ENCODE results near the gene COX7A2L.
"Not testable (repeated sequence)": the region's sequence is repeated elsewhere in the genome, so short reads cannot be mapped to it uniquely, and the experiment has no call there.

COX7A2L gene

GRCh38 chr2:42366411-42366810 lies 5.4 kb upstream of the COX7A2L start:
- no peak for DNase-seq

DNA sequence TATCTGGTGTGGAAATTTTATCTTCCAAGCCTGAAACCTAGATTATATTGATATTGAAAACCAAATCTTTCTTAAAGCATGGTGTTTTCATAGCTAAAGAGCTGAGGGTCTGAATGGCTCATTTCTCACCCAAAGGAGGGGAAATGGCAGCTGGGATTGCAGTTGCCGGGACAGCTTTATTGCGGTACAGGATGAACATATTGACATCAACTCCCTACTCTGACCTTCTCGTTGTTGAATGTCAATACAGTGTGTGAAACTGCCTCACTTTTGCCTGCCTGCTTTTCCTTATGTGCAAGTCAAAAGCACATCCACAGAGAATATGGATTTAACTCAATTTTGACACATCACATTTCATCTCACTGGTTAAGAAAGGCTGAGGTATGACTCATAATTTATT lies 3.6 kb upstream of the COX7A2L start:
- no peak for DNase-seq

- no peak for DNase-seq
Observed at GRCh38 chr2:42363413-42363812, 2.4 kb upstream of the COX7A2L start.

- DNase-seq = no peak
Observed at GRCh38 chr2:42361728-42362283, 789 bp upstream of the COX7A2L start.

- DNase-seq = no peak
Observed at GRCh38 chr2:42360493-42360889, 526 bp downstream of the COX7A2L start.

DNA sequence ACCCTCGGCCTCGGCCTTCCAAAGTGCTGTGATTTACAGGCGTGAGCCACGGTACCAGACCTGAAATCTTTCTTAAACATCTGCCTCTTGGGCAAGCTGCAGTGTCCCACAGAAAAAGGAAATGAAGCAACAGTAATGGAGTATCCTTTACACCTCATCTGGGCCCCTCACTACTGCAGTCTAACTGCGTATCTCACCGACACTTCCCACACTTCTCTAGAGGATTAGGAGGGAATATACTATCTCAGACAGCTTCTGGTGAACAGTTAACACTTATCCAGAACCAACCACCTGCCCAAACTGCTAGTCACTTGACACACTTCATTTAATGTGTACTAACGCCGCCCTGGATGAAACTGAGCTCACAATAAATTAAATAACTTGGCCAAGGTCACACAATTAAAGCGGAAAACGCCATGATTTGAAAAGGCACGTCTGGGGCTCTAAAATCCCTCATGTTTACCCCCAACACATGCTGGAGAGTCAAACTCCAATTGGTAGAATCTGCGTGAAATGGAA lies 993 bp downstream of the COX7A2L start:
- DNase-seq = no peak

- no peak for DNase-seq
Observed at GRCh38 chr2:42359304-42359964, 1.6 kb downstream of the COX7A2L start.

DNA sequence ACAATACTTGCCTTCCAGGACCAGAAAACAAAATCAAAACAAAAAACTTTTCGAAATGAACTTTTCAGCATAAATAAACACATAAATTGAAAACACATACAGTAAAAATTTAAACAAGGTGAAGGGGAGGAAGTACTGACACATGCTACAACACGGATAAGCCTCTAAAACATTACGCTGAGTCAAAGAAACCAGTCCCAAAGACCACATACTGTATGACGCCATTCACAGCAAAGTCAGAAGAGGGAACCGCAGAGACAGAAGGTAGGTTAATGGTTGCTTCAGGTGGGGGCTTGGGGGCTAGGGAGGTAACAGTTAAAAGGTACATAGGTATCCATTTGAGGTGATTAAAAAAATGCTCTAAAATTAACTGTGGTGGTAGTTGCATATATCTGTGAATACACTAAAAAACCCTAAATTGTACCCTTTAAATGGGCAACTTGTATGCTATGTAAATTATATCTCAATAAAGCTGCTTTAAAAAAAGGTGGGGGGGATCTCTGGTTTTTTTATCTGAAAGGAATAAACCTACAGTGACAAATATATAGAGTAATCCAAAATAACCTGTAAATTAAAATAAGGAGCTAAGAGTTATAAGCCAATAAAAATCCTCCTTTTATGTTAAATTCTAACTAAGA lies 7.1 kb downstream of the COX7A2L start:
- no peak for DNase-seq

- no peak for DNase-seq
Observed at GRCh38 chr2:42351864-42352263, 9.2 kb downstream of the COX7A2L start.

- DNase-seq = no peak
Observed at GRCh38 chr2:42350434-42351063, 10.5 kb downstream of the COX7A2L start.

GRCh38 chr2:42348113-42348805 lies 12.8 kb downstream of the COX7A2L start:
- no peak for DNase-seq

GRCh38 chr2:42347518-42347917 lies 13.5 kb downstream of the COX7A2L start:
- not testable (repeated sequence) for DNase-seq

- not testable (repeated sequence) for DNase-seq
Observed at GRCh38 chr2:42346856-42347255, 14.2 kb downstream of the COX7A2L start.

DNA sequence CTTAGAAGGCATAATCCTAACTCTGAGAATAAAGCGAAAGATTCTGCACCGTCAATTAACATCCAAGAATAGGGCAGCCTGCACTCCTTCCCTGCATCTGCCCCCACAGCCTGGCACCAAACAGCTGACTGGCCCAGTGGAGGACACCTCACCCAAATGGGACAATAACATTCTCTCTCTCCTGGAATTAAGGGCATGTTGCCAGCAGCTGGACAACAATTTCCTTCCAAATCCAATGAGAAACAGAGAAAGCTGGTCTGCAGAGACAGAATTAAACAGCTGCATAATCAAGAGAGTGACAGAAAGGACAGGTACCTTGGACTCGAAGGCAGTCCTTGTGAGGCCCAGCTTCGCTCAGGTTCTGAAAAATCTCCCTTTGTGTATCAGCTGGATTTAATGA lies 15.0 kb downstream of the COX7A2L start:
- no peak for DNase-seq

DNA sequence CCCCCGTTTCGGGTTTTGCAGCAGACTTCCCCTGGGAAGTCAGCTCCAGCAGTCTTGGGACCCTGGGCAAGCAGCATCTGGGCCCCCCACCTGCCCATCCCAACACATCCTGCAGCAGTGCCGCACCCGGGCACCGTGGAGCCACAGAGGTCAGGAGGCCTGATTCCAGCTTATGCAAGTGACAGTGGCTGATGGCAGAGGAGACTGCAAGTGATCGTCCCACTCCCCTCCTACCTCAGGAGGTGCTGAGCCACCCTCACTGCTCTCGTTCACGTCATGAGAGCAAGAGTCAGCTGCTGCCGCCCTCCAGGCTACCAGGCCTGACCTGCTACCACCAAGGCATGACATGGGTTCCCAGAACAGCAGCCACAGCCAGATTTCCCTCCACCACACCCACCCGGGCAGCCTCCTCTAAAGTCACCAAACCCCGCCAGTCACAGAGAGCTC lies 18.2 kb downstream of the COX7A2L start:
- no peak for DNase-seq

DNA sequence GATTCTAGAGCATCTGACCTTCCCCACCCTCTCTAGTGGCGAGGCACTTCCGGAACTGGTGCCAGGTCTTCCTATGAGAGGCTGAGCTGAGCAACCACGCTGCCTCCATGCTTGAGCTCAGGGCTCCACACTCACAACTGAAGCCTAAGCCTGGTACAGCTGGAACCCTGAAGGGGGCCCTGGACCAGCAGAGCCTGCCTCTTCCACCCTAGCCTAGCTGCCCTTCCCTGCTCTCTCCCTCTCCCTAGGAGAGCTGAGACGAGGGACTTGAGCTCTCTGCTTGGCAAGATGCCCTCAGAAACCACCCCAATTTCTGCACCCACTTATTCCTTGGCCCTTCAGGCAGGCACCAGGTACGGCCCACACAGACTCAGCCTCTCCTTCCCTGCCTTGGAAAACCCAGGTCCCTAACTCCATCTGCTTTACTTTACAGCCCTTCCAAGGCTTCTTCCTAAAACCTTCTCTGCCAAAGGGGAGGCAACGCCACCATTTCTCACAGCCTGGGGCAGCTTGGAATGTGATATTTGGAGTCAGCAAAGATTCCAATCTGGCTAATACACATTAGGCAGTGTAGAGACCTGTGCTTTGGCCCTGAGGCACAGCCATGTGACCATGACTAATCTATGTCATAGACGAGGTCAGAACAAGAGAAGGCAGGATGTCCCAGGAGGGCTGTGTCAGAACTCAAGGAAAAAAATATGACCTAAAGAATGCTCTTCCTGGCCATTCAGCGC lies 18.8 kb downstream of the COX7A2L start:
- DNase-seq = no peak

DNA sequence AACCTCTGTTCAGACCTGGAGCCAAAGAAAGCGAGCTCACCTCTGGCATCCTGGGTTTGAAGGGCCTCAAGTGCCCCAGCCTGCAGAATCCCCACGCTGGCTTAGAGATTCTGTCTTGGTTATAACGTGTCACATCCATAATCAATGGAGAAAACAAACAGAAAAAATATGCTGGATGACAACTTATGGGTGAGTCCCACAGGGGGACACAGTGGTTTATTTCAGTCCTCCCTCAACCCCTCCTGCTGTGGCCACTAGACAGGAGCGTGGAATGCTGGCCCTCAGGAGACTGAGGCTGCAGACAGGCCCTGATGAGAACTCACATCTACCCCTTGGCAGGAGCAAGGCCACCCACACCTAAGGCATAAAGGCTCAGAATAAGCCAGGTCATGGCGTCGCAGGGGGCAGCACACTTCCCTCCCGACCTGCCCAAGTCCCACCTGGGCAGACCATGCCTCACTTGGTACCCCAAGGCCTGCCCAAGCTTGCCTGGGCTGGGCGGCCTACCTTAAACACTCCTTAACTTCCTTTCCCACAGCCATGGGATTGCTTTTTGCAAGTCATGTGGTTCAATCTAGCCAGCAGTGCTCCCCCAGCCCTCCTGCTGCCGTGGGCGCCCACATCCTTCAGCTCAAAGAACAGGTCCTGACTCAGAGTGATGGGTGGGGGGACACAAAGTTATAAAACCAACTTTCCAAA lies 19.9 kb downstream of the COX7A2L start:
- DNase-seq = no peak

GRCh38 chr2:42340045-42340937 lies 20.7 kb downstream of the COX7A2L start:
- no peak for DNase-seq

GRCh38 chr2:42339191-42339912 lies 21.7 kb downstream of the COX7A2L start:
- DNase-seq = no peak

Measured in stimulated activated CD4-positive, alpha-beta T cell treated with anti-CD3 and anti-CD28 coated beads, Interleukin-2, amount 100 ng/mL, for 48 hours (primary cell).